ENCODE results near the gene SHOC1.

The SHOC1 gene

DNA sequence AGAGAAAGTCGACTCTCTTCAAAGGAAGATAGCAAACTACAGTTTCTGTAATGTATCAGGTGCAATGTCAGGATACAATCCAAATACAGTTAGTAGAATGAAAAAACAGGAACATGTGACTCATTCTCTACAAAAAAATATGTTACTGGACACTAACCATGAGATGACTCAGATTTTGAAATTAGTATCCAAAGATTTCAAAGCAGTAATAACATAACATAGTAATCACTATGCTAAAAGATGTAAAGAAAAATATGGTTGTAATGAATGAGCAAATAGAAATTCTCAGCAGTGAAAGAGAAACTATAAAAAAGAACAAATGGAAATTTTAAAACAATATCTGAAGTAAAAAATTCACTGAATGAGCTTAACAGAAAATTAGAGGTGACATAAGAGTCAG, 42.3 kb downstream of the SHOC1 start:
- DNase-seq (ENCODE audit: low read depth): peak; percentile 5
- TF ChIP-seq CTCF (IDR thresholded peaks at IDR 0.05; ENCODE audit: low read depth, low read length) (no peak), POLR2A (IDR thresholded peaks at IDR 0.05; ENCODE audit: extremely low read depth, insufficient read length) (no peak), MYC (IDR thresholded peaks at IDR 0.05; ENCODE audit: low read depth, low read length) (no peak)
- TF ChIP-seq, protein P1, sequence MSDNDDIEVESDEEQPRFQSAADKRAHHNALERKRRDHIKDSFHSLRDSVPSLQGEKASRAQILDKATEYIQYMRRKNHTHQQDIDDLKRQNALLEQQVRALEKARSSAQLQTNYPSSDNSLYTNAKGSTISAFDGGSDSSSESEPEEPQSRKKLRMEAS (IDR thresholded peaks at IDR 0.05; ENCODE audit: low read depth, low read length): no peak
- H3K4me3 ChIP-seq (ENCODE audit: low read depth, low read length): no peak overlapping the region

Data from NB4 (cell line).